NCI-H1092 (cell line): Measurements from ENCODE around the gene OTUD5.
"Not testable (repeated sequence)": the region's sequence is repeated elsewhere in the genome, so short reads cannot be mapped to it uniquely, and the experiment has no call there.

Experiments
- DNase-seq: peaks from one replicate; lab custom pipeline; 2025; lab: John Stamatoyannopoulos, UW

OTUD5 gene

GRCh38 chrX:48890296-48890925 is 67.0 kb downstream of the OTUD5 start:
- no peak for DNase-seq

- DNase-seq = not testable (repeated sequence)
Observed at GRCh38 chrX:48886586-48886985, 70.8 kb downstream of the OTUD5 start.

- DNase-seq = no peak
Observed at GRCh38 chrX:48883729-48884128, 73.7 kb downstream of the OTUD5 start.

GRCh38 chrX:48876944-48877343 is 80.5 kb downstream of the OTUD5 start:
- DNase-seq = not testable (repeated sequence)
